Activated CD8-positive, alpha-beta T cell treated with anti-CD3 and anti-CD28 coated beads for 36 hours (primary cell): ENCODE data around the gene USP24. TPM values are rescaled to one million over a fixed set of nuclear protein-coding genes. Genes with fewer than 3 reads are reported as not detected.

Source experiments
- ATAC-seq: fragments of 200-7000 bp; cut with Tn5 transposase; one replicate; pipeline ENCODE4 v1.10.0; 2021; ENCODE audit warnings: mild to moderate bottlenecking, moderate library complexity
- CTCF ChIA-PET: fragments of 350-600 bp; sonication (Branson Sonifier 250); formaldehyde crosslinking; loops from one replicate; lab custom pipeline; 2021; ENCODE audit warnings: antibody characterized with exemption; lab: Charles Lee
- POLR2A ChIA-PET: fragments of 350-600 bp; sonication (Branson Sonifier 250); formaldehyde crosslinking; loops from one replicate; lab custom pipeline; 2021; ENCODE audit warnings: antibody characterized with exemption; lab: Charles Lee
- DNase-seq: peaks from one replicate; pipeline ENCODE4 v3.0.0-alpha.2; 2020
- H3K27ac Mint-ChIP-seq: one replicate; pipeline ENCODE4 v1.8.0; 2021; ENCODE audit warnings: mild to moderate bottlenecking, mixed read lengths
- H3K27me3 Mint-ChIP-seq: one replicate; pipeline ENCODE4 v1.8.0; 2021; ENCODE audit warnings: mixed read lengths
- H3K36me3 Mint-ChIP-seq: one replicate; pipeline ENCODE4 v1.8.0; 2021; ENCODE audit warnings: low read depth, mixed read lengths
- H3K4me1 Mint-ChIP-seq: one replicate; pipeline ENCODE4 v1.8.0; 2021; ENCODE audit warnings: low read depth, mixed read lengths
- H3K4me3 Mint-ChIP-seq: one replicate; pipeline ENCODE4 v1.8.0; 2021; ENCODE audit warnings: mild to moderate bottlenecking, moderate library complexity, mixed read lengths
- H3K9me3 Mint-ChIP-seq: one replicate; pipeline ENCODE4 v1.8.0; 2021; ENCODE audit warnings: mixed read lengths
- CTCF ChIP-seq: fragments of 200-600 bp; IDR thresholded peaks from one replicate; pipeline ENCODE4 v1.8.0; 2022; ENCODE audit warnings: antibody characterized with exemption, mild to moderate bottlenecking
- intact Hi-C: fragments of 100-400 bp; cut with micrococcal nuclease; formaldehyde crosslinking; loops from one replicate; pipeline ENCODE4 v1.10.0; 2022
- total RNA-seq, 2 experiments: library from RNA; stranded (reverse); gene quantifications; one replicate each; pipeline ENCODE4 v1.2.3, GENCODE V29; 2021

The USP24 gene
- total RNA-seq, 2 experiments from 2014 or later, result 39.4 to 47.0 TPM

- CTCF ChIA-PET, result interaction anchor here (2.4 kb wide), 1 partner anchor 32 kb away, joined by 6 read pairs; no protein-coding TSS in a partner anchor
- no peak for TF ChIP-seq CTCF
- Mint-ChIP-seq H3K27me3 (no peaks in the 10 kb centered on the region), H3K4me3 (no peak overlapping the region), H3K4me1 (no peaks in the 10 kb centered on the region), H3K27ac (no peak overlapping the region), H3K36me3 (no peaks in the 10 kb centered on the region), H3K9me3 (no peaks in the 10 kb centered on the region)
- POLR2A ChIA-PET, result no interaction called here
- DNase-seq (no peak), ATAC-seq (no peak)
- intact Hi-C loops, result no loop called here
These were observed 161.8 kb downstream of the USP24 start for GRCh38 chr1:55053265-55053954.

GRCh38 chr1:55052221-55053142, 162.7 kb downstream of the USP24 start:
- ChIA-PET POLR2A (no interaction called here), CTCF (interaction anchor here (2.4 kb wide), 1 partner anchor 31 kb away, joined by 6 read pairs; no protein-coding TSS in a partner anchor)
- Mint-ChIP-seq H3K27ac (no peak overlapping the region), H3K36me3 (no peaks in the 10 kb centered on the region), H3K9me3 (no peaks in the 10 kb centered on the region), H3K4me1 (no peaks in the 10 kb centered on the region), H3K4me3 (no peak overlapping the region), H3K27me3 (no peaks in the 10 kb centered on the region)
- no peak for TF ChIP-seq CTCF
- ATAC-seq, result no peak
- intact Hi-C loops, result no loop called here
- DNase-seq, result no peak

GRCh38 chr1:55051621-55052020, 163.5 kb downstream of the USP24 start:
- Mint-ChIP-seq H3K9me3 (no peaks in the 10 kb centered on the region), H3K27me3 (no peaks in the 10 kb centered on the region), H3K4me3 (no peak overlapping the region), H3K27ac (no peak overlapping the region), H3K36me3 (no peaks in the 10 kb centered on the region), H3K4me1 (no peaks in the 10 kb centered on the region)
- no peak for ATAC-seq
- intact Hi-C loops, result no loop called here
- CTCF ChIA-PET, result no interaction called here
- no peak for TF ChIP-seq CTCF
- DNase-seq, result no peak
- POLR2A ChIA-PET, result no interaction called here

- DNase-seq, result no peak
- Mint-ChIP-seq H3K27me3 (no peaks in the 10 kb centered on the region), H3K4me1 (no peaks in the 10 kb centered on the region), H3K9me3 (no peaks in the 10 kb centered on the region), H3K36me3 (no peaks in the 10 kb centered on the region), H3K27ac (no peak overlapping the region), H3K4me3 (no peak overlapping the region)
- ATAC-seq, result no peak
- intact Hi-C loops, result no loop called here
- CTCF ChIA-PET, result no interaction called here
- TF ChIP-seq CTCF, result no peak
- POLR2A ChIA-PET, result no interaction called here
These were observed 164.0 kb downstream of the USP24 start for GRCh38 chr1:55051169-55051568.

GRCh38 chr1:55050283-55050682, 164.9 kb downstream of the USP24 start:
- ChIA-PET POLR2A (no interaction called here), CTCF (no interaction called here)
- H3K4me1 Mint-ChIP-seq, result no peaks in the 10 kb centered on the region
- DNase-seq, result no peak
- H3K36me3 Mint-ChIP-seq, result no peaks in the 10 kb centered on the region
- H3K9me3 Mint-ChIP-seq, result no peaks in the 10 kb centered on the region
- no peaks in the 10 kb centered on the region for H3K27me3 Mint-ChIP-seq
- H3K27ac Mint-ChIP-seq, result no peak overlapping the region
- H3K4me3 Mint-ChIP-seq, result no peak overlapping the region
- intact Hi-C loops, result no loop called here
- TF ChIP-seq CTCF, result no peak
- no peak for ATAC-seq
